Heart left ventricle (tissue), 13 donors: Measurements from ENCODE around the gene GSK3B.

Experiments used
- CTCF ChIP-seq, 12 donors: fragments of 200-600 bp; sonication (generic) in 4 of 12; IDR thresholded peaks; one replicate each; pipeline versions ENCODE4 v1.5.0 to v1.8.0; 2018 to 2022; ENCODE audit warnings: antibody characterized with exemption in 12 of 12, mild to moderate bottlenecking in 5 of 12
- POLR2A ChIP-seq, 2 donors: fragments of 450-650 bp; IDR thresholded peaks; one replicate each; pipeline ENCODE4 v1.6.1; 2017; ENCODE audit warnings: antibody characterized with exemption in 2 of 2, mild to moderate bottlenecking in 2 of 2, moderate library complexity in 2 of 2
- donor health status: ischemic (EF 13 %, LVEDD 7.1; RV severe dilation, severe dysfunction).
- donor health status: DM: no; HTN: yes; CAD: no.
- donor health status: DM: no; HTN: no; CAD: no.
- donor health status: ischemic (EF 25% LVEDD 6.9; RV normal size, moderate dysfunction).
- donor health status: ischemic (EF 25% LVEDD 5.7; RV mildly dilated, moderate dysfunction).
- donor health status: ischemic (EF 35%, LVEDD 5.7; RV mildly dilated, moderate dysfunction).
- donor health status: nonischemic (EF 11% LVEDD 7.7; RV severe dilation, severe dysfunction).
- donor health status: DM: yes; HTN: yes; CAD: no.
- donor health status: PGD.
- donor health status: ischemic (EF 29% LVEDD 5.4; RV normal size, mild dysfunction).
- donor health status: nonischemic (EF 23%, LVEDD 6.1; RV moderate dilation, normal function).

DNA sequence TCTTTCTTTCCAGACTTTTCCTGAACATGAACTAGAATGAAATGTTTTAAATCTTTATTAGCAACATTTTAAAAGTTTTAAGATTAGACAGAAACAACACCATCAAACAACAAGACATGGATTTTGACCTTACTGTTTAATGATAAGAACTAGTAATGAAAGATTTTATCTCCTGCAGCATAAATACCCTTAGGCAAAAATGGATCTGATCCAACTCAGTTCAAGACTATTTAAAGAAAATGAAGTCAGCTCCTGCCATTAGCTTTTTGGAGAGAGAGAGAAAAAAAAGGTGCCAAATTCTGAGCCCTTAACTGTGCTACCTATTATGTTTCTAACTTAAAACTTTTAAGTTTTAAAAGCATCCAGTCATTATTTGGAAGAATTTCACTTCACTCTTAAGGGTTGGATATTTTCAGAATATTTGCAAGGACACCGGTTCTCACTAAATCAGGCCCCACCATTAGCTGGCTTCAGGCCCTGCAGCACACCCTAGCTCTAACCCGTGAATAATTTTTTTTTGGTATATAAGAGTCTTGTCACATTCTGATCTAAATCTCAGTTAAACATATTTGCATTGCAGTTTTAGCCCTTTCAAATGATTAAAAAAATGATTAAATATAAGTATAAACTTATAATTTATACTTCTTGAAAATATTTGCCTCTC, 252.3 kb downstream of the GSK3B start:
- TF ChIP-seq CTCF (IDR thresholded peaks at IDR 0.05) (no peak), POLR2A (IDR thresholded peaks at IDR 0.05) (no peak)
